Measurements from ENCODE around the gene FOXN3. TPM values are rescaled to one million over a fixed set of nuclear protein-coding genes. Genes with fewer than 3 reads are reported as not detected.

Gene FOXN3
- total and polyA plus RNA-seq, 2 donors (not counting 1 experiment from before 2014, with no cell fraction given) = 27.9 to 33.3 TPM

- Histone ChIP-seq H3K79me2 (ENCODE audit: control insufficient read depth, insufficient read depth, low read length) (no peaks in the 10 kb centered on the region), H2AFZ (ENCODE audit: low read length) (no peak overlapping the region), H4K20me1 (ENCODE audit: control insufficient read depth, extremely low read depth, insufficient read depth, low read length) (no peaks in the 10 kb centered on the region), H3K36me3 (ENCODE audit: control insufficient read depth, insufficient read depth, low read length) (no peaks in the 10 kb centered on the region), H3K4me2 (ENCODE audit: extremely low read depth, insufficient read depth, low read length) (no peak overlapping the region), H3K4me1 (ENCODE audit: control insufficient read depth, extremely low read depth, insufficient read depth, low read length) (no peaks in the 10 kb centered on the region), H3K27ac (ENCODE audit: insufficient read depth, low read length) (no peak overlapping the region), H3K4me3 (replicated peaks in 1 of 4; ENCODE audit: control extremely low read depth in 1 of 4, insufficient read depth in 1 of 4, low read depth in 3 of 4, low read length in 4 of 4) (no peak overlapping the region), H3K9ac (ENCODE audit: insufficient read depth, low read length) (no peak overlapping the region), H3K9me3 (ENCODE audit: control insufficient read depth, insufficient read depth, low read depth, low read length) (no peaks in the 10 kb centered on the region), H3K27me3 (ENCODE audit: control insufficient read depth, insufficient read depth, low read length) (no peaks in the 10 kb centered on the region)
- TF ChIP-seq, protein P1, sequence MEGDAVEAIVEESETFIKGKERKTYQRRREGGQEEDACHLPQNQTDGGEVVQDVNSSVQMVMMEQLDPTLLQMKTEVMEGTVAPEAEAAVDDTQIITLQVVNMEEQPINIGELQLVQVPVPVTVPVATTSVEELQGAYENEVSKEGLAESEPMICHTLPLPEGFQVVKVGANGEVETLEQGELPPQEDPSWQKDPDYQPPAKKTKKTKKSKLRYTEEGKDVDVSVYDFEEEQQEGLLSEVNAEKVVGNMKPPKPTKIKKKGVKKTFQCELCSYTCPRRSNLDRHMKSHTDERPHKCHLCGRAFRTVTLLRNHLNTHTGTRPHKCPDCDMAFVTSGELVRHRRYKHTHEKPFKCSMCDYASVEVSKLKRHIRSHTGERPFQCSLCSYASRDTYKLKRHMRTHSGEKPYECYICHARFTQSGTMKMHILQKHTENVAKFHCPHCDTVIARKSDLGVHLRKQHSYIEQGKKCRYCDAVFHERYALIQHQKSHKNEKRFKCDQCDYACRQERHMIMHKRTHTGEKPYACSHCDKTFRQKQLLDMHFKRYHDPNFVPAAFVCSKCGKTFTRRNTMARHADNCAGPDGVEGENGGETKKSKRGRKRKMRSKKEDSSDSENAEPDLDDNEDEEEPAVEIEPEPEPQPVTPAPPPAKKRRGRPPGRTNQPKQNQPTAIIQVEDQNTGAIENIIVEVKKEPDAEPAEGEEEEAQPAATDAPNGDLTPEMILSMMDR (conservative IDR thresholded peaks at IDR 0.05 in 1 of 2, IDR thresholded peaks at IDR 0.05 in 1 of 2; ENCODE audit: low read depth in 1 of 2, low read length in 2 of 2) = no peak
- peak in 1 of 2 donors; percentile 47 for DNase-seq (ENCODE audit: low read depth in 2 of 2)
Observed at GRCh38 chr14:89240414-89240813, 176.6 kb downstream of the FOXN3 start.

- Histone ChIP-seq H2AFZ (ENCODE audit: low read length) (no peak overlapping the region), H4K20me1 (ENCODE audit: control insufficient read depth, extremely low read depth, insufficient read depth, low read length) (no peaks in the 10 kb centered on the region), H3K9ac (ENCODE audit: insufficient read depth, low read length) (no peak overlapping the region), H3K9me3 (ENCODE audit: control insufficient read depth, insufficient read depth, low read depth, low read length) (no peaks in the 10 kb centered on the region), H3K79me2 (ENCODE audit: control insufficient read depth, insufficient read depth, low read length) (no peaks in the 10 kb centered on the region), H3K4me2 (ENCODE audit: extremely low read depth, insufficient read depth, low read length) (no peak overlapping the region), H3K27me3 (ENCODE audit: control insufficient read depth, insufficient read depth, low read length) (no peaks in the 10 kb centered on the region), H3K27ac (ENCODE audit: insufficient read depth, low read length) (no peak overlapping the region), H3K4me1 (ENCODE audit: control insufficient read depth, extremely low read depth, insufficient read depth, low read length) (no peaks in the 10 kb centered on the region), H3K4me3 (replicated peaks in 1 of 4; ENCODE audit: control extremely low read depth in 1 of 4, insufficient read depth in 1 of 4, low read depth in 3 of 4, low read length in 4 of 4) (no peak overlapping the region), H3K36me3 (ENCODE audit: control insufficient read depth, insufficient read depth, low read length) (no peaks in the 10 kb centered on the region)
- DNase-seq (ENCODE audit: low read depth in 2 of 2) = no peak
- TF ChIP-seq, protein P1 (conservative IDR thresholded peaks at IDR 0.05 in 1 of 2, IDR thresholded peaks at IDR 0.05 in 1 of 2; ENCODE audit: low read depth in 1 of 2, low read length in 2 of 2) = no peak
- TF ChIP-seq EZH2 (IDR thresholded peaks at IDR 0.05; ENCODE audit: low read length, missing control alignments) = no peak
Observed at GRCh38 chr14:89239023-89239422, 178.0 kb downstream of the FOXN3 start.

- no peak overlapping the region for H3K4me3 ChIP-seq (replicated peaks in 1 of 4; ENCODE audit: control extremely low read depth in 1 of 4, insufficient read depth in 1 of 4, low read depth in 3 of 4, low read length in 4 of 4)
- no peaks in the 10 kb centered on the region for H3K79me2 ChIP-seq (ENCODE audit: control insufficient read depth, insufficient read depth, low read length)
- H3K9ac ChIP-seq (ENCODE audit: insufficient read depth, low read length) = no peak overlapping the region
- H3K4me2 ChIP-seq (ENCODE audit: extremely low read depth, insufficient read depth, low read length) = no peak overlapping the region
- TF ChIP-seq, protein P1 (conservative IDR thresholded peaks at IDR 0.05 in 1 of 2, IDR thresholded peaks at IDR 0.05 in 1 of 2; ENCODE audit: low read depth in 1 of 2, low read length in 2 of 2) = peak; percentile 17 to 48
- no peak for TF ChIP-seq EZH2 (IDR thresholded peaks at IDR 0.05; ENCODE audit: low read length, missing control alignments)
- H3K4me1 ChIP-seq (ENCODE audit: control insufficient read depth, extremely low read depth, insufficient read depth, low read length) = no peaks in the 10 kb centered on the region
- peak in 1 of 2 donors; percentile 51 for DNase-seq (ENCODE audit: low read depth in 2 of 2)
- no peaks in the 10 kb centered on the region for H3K36me3 ChIP-seq (ENCODE audit: control insufficient read depth, insufficient read depth, low read length)
- H3K27ac ChIP-seq (ENCODE audit: insufficient read depth, low read length) = no peak overlapping the region
- no peaks in the 10 kb centered on the region for H4K20me1 ChIP-seq (ENCODE audit: control insufficient read depth, extremely low read depth, insufficient read depth, low read length)
- no peak overlapping the region for H2AFZ ChIP-seq (ENCODE audit: low read length)
- no peaks in the 10 kb centered on the region for H3K27me3 ChIP-seq (ENCODE audit: control insufficient read depth, insufficient read depth, low read length)
- H3K9me3 ChIP-seq (ENCODE audit: control insufficient read depth, insufficient read depth, low read depth, low read length) = no peaks in the 10 kb centered on the region
Observed at GRCh38 chr14:89237921-89238529, 179.0 kb downstream of the FOXN3 start.
